Epithelial cell of prostate (primary cell): ENCODE measurements around the gene TBC1D14.

Experiments
- DNase-seq: peaks from one replicate; pipeline ENCODE4 v3.0.0-alpha.2; 2011; ENCODE audit warnings: low read depth, low spot score
- H3K27ac ChIP-seq: fragments of 450-650 bp; 2 replicates; pipeline ENCODE4 v1.5.1; 2017; ENCODE audit warnings: mild to moderate bottlenecking

Gene TBC1D14, protein sequence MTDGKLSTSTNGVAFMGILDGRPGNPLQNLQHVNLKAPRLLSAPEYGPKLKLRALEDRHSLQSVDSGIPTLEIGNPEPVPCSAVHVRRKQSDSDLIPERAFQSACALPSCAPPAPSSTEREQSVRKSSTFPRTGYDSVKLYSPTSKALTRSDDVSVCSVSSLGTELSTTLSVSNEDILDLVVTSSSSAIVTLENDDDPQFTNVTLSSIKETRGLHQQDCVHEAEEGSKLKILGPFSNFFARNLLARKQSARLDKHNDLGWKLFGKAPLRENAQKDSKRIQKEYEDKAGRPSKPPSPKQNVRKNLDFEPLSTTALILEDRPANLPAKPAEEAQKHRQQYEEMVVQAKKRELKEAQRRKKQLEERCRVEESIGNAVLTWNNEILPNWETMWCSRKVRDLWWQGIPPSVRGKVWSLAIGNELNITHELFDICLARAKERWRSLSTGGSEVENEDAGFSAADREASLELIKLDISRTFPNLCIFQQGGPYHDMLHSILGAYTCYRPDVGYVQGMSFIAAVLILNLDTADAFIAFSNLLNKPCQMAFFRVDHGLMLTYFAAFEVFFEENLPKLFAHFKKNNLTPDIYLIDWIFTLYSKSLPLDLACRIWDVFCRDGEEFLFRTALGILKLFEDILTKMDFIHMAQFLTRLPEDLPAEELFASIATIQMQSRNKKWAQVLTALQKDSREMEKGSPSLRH

DNA sequence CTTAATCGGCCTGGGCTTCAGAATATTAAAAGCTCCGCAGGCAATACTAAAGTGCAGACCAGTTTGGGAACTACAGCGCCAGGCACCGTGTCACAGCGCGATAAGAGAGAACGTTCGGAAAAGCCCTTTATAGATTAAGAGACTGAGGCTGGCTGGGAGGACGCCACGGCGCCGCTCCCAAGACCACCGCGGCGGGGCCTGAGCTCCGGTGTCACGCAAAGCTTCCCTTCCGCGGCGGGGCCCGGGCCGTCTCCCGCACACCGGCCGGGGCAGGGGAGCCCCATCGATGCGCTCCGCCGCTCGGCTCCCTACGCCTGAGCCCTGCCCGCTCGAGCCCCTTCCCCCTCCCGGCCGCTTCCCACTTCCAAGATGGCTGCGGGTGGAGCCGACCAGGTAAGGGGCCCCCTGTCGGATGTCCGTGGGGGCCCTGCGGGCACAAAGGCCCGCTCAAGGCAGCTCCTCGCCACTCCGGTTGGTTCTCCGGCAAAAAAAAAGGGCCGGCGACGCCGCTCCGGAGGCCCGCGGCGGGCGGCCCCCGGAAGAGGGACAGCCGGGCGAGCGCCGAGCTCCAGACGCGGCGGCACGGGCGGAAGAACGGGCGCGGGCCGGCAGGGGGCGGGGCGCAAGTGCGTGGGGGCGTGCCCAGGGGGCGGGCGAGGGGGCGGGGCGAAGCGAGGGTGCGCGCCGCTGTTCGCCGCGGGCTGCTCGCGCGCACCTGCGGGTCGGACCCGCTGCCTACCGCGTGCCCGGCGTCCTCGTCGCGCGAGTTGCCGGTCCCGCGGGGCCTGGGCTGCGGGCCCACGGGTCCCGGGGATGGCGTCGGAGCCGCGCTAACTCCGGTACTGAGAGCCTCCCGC is at the start of gene TBC1D14:
Gene TBC1D14, plus strand, starts transcription at position 714 of the 857 bp plus-strand sequence. CDS start 13,564 bp downstream, outside the sequence.
- DNase-seq = no peak
- peak within 1 kb of the TSS; percentile 91 for H3K27ac ChIP-seq

DNA sequence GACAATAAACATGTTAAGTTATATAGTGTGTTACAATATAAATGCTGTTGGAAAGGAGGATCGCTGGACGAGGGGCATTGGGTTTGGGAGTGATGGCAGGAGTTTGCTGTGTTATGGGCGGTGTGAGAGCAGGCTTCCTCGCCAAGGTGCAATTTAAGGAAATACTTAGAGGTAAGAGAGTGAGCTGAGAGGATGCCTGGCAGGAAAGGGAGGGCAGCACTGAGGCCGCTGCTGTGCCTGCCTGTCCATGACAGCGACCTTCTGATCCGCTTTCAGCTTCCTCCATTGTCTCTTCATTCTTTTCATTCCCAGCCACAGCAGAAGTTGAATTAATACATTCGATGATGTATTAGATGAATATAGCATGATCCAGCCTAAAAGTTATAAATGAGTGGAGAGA is 41.2 kb upstream of the TBC1D14 start:
- no peak for DNase-seq
- H3K27ac ChIP-seq = no peak overlapping the region

DNA sequence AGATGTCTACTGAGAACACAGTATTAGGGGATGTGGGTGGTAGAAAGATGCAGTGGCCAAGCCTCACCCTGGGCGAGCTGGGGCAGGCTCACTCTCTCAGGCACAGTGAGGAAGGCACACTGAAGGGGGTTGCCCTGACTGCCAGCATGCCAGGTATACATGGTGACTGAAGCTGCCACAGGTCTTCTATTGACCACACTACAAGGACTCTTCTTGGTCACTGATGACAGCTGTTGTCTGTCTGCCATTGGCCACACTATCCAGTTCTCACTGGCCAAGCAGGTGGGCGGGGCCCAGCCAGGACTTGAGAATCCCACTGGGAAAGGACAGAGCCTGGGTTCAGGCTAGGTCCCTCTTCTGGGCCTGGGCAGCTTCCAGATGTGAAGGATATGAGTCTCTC is 39.7 kb upstream of the TBC1D14 start:
- no peak for DNase-seq
- no peak overlapping the region for H3K27ac ChIP-seq

DNA sequence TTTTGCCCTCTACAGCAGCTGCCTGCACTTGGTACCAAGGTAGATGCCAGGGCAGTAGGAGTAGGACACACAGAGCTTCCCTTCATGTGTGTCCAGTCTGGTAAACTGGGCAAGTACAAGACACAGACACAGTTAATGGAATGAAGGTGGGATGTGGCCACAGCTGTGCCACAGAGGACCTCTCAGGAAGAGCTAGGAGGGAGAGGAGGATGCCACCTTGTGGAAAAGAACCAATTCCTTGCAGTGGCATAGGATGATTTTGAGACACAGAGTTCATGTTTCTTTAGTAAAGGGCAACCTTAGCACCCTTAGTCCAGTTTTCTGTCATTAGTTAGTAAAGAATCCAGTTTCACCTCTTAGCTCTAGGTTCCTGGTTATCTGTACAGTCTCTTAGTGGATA is 36.3 kb upstream of the TBC1D14 start:
- DNase-seq = no peak
- no peak overlapping the region for H3K27ac ChIP-seq

DNA sequence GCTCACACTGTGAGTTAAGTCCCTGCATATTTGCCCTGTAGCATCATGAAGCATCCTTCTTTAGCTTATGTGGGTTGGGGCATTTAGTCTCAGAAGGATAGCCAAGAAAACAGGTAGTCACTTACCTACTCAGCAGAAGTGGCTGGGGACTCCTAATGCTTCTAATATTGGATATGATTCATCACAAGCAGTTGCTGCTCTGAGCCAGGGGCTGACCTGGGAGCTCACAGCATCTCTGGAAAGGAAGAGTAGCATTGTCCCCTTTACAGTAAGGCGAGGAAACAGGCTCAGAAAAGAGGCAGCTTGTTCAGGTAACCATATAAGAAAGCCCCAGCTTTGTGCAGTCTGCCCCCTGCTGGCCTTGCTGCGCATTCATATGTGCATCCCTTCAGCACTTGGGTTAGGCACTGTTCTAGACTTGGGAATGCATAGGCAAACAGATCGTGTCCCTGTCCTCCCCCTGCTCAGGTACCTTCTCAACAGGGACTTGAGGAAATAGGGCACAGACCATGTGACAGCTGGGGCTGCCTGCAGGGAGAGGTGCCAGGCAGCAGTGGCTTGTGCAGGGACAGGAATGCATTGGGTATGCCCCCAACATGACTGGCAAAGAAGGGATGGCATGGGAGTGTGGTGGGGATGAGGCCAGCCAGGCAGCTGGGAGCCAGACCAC is 35.7 kb upstream of the TBC1D14 start:
- no peak for DNase-seq
- no peak overlapping the region for H3K27ac ChIP-seq

DNA sequence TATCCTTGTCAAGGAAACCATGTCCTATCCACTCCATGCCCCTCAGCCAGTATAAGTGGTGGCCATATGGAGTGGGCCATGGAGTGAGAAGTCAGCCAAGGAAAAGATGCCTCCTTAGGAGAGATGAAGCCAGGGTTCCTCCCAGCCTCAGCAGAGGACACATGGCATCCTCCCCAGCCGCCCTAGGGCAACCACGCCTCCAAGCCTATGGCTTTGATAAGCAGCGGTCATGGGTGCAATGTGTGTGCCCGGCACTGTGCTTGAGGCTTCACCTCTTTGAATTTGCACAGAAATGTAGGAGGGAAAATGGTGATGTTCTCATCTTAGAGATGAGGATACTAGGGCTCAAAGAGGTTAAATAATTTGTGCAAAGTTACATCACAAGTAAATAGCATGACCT is 34.6 kb upstream of the TBC1D14 start:
- H3K27ac ChIP-seq = no peak overlapping the region
- no peak for DNase-seq

DNA sequence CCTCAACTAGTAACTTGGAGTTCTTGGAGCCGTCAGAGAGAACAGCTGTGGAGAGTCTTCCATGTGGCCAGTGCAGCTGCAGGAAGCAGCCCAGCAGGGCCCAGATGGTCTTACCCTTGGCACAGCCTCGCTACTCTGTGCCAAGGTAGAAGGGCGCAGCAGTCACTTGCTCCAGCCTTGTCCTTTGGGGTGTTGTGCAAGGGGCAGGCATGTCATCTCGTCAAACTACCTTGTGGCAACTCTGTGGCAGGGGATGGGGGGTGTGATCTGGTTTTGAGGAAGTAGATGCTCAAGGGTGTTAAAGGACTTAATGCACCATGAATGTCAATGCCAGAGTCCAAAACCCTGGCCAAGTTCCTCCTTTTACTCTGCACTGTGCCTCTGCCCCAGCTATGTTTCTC is 34.2 kb upstream of the TBC1D14 start:
- H3K27ac ChIP-seq = no peak overlapping the region
- DNase-seq = no peak

DNA sequence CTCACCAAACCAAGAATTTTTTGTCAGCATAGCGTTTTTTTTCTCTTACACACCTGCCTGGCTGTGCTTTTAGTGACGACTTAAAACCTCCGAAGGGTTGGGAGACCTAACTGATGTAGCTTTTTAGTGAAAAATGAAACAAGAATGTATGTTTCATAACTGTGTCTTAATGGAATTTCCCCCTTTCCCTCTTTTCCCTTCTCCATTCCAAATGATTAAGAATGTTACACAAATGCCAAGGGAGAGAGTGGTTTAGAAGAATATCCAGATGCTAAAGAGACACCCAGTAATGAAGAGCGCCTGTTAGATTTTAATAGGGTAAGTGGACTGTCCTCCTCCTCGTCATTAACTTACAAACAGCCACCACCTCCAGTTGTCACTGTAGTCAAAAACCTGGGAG is 33.2 kb upstream of the TBC1D14 start:
- no peak for DNase-seq
- H3K27ac ChIP-seq = no peak overlapping the region

DNA sequence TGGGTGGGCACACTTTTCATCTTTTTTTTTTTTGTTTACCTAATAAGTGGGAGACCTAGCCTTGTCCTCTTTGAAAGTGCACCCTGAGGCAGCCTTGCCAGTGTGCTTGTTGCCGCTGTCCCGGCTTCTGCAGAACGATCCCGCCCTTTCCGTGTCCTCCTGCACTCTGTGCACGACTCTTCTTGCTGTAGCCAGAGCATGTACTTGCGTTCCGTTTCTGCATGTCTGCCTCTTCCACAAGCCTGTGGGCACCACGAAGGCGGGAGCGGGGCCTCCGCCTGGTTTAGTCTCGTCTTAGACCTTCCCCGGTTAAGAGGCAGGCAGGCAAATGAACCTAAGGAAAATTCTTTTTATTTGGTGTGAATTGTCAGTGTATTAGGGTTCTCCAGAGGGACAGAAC is 32.6 kb upstream of the TBC1D14 start:
- no peak for DNase-seq
- H3K27ac ChIP-seq = no peak overlapping the region

DNA sequence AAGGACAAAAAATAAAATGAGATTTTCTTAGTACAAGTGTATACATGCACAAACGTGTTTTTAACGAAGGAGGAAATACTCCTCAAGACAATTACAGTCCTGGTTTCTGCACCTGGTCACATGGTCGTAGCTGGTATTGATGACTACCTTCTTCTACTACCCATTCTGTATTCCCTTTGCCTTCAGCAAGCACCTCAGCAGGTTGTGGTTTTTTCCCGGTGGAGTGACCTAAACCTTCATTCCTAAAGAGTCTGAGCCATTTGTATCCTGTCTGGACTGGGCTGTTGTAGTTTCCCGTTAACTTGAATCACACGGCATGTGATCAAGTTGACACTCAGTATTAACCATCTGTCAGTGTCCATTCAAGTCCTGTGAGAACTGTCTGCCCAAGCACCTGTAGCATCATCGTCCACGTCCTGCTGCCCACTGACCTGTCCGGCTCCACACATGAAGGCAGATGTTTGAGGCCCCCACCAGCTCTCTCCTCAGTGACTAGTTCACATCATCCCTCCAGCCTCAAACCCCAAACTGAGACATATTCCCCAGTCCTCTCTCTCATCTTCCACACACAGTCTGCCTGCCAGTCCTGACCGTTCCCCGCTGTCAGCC is 31.1 kb upstream of the TBC1D14 start:
- peak; percentile 70 for DNase-seq
- H3K27ac ChIP-seq = peak overlapping the region; percentile 64

DNA sequence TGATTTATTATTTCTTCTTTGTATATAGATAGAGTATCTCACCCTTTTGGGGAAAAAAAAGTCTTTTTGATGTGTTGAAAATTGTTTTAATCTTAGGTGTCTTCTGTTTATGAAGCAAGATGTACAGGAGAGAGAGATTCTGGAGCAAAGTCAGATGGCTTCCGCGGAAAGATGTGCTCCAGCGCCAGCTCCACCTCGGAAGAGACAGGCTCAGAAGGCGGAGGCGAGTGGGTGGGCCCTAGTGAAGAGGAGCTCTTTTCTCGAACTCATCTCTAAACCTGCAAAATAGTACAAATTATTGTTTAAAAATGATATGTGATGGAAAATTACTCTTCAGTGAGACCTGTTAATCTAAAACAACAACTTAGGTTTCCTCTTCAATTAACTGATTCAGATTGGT is 28.9 kb upstream of the TBC1D14 start:
- no peak overlapping the region for H3K27ac ChIP-seq
- no peak for DNase-seq

DNA sequence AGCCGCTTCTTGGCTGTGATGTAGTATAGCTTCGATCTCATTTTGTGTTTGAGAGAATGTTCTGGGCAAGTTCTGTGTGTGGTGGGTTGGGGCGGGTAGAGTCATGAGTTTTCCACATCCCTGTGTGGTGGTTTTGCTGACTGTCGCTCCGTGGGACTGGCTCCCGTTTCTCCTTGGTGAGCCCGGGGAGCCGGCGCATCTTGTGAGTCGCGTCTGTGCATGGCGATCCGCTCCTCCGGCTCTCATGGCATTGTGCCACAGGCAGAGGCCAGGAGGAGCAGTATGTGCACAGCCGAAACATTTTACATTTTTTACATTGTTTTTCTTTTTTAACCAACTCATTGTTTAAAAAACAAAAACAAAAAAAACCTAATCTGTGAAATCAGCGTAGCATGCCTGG is 27.7 kb upstream of the TBC1D14 start:
- H3K27ac ChIP-seq = no peak overlapping the region
- DNase-seq = no peak

DNA sequence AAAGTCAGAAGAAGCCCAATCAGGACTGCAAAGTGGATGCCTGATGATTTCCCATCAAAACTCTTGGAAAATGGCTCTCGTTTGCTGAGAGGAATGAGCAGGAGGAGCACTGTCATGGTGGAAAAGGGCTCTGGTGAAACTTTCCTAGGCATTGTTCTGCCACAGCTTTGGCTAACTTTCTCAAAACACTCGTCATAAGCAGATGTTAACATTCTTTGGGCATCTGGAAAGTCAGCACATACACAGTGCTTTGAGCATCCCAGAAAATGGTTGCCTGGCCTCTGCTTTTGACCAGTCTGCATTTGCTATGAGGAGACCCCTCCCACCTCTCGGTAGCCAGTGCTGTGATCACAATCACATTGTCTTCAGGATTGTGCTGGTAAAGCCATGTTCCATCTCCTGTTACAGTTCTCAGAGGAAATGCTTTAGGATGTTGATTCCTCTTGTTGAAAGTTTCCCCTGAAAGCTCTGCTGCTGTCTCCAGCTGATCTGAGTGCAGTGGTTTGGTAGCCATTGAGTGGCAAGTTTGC is 25.2 kb upstream of the TBC1D14 start:
- H3K27ac ChIP-seq = no peak overlapping the region
- no peak for DNase-seq

DNA sequence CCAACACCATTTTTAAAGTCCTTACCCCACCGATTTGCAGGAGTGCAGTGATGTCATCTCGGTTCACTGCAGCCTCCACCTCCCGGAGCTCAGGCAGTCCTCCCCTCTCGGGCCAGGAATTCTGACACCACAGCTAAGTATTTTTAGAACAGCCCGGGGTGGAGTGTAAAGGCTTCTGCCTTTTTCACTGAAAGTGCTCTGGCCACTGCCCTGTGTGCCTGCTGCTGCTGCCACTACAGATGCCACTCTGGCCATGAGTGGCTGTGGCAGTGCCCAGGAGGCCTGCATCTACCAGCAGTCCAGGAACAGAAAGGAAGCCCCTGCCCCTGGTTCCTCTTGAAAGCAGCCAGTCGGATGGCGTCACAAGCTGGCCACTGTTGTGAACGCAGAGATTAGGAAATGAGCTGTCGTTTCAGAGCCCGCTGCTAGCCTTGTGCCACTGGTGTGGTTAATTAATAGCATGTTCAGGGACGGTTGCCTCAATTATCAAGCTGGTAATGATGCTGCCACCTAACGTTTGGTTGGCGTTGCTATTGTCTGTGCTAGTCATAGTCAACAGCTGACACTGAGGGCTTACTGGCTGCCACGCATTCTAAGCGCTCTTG is 23.6 kb upstream of the TBC1D14 start:
- H3K27ac ChIP-seq = no peak overlapping the region
- no peak for DNase-seq

DNA sequence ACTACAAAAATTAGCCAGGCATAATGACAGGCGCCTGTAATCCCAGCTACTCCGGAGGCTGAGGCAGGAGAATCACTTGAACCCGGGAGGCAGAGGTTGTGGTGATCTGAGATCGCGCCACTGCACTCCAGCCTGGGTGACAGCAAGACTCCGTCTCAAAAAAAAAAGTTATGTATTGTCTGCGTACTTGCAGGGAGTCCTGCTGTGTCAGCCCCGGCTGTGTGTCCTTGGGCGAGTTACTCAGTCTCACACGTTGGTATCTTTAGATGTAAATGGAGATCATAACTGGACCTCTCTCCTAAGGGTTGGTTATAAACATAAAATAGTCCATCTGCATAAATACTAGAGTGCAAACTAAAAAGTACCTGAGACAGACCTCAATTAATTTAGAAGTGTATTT is 22.7 kb upstream of the TBC1D14 start:
- no peak for DNase-seq
- H3K27ac ChIP-seq = no peak overlapping the region

DNA sequence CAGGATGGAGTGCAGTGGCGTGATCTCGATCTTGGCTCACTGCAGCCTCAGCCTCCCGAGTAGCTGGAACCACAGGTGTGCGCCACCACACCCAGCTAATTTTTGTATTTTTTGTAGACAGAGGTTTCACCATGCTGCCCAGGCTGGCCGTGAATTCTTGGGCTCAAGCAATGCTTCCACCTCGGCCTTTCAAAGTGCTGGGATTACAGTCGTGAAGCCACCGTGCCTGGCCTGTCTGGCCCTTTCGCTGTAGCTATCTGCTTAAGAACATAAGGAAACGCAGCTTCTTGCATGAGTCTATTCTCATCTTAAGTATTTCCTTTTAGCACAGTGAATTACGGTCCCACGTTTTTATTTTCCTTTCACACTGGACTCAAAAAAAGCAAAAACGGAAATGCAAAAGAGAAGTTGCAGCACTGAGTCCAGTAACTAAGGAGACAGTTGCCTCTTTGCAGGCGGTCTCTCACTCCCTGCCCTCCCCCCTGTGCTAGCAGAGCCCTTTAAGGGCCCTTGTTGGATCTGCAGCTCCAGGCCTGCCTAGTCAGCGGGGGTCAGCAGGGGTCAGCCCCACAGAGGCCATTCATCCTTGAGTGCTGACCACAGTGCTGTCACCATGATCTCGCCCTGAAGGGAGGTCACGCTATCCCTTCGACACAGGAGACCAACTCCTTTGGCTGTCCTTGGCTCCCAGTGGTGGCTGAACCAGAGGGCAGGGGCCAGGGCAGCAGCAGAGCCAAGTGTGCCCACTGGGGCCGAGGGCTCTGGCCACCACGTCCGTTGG is 21.8 kb upstream of the TBC1D14 start:
- no peak overlapping the region for H3K27ac ChIP-seq
- DNase-seq = no peak

DNA sequence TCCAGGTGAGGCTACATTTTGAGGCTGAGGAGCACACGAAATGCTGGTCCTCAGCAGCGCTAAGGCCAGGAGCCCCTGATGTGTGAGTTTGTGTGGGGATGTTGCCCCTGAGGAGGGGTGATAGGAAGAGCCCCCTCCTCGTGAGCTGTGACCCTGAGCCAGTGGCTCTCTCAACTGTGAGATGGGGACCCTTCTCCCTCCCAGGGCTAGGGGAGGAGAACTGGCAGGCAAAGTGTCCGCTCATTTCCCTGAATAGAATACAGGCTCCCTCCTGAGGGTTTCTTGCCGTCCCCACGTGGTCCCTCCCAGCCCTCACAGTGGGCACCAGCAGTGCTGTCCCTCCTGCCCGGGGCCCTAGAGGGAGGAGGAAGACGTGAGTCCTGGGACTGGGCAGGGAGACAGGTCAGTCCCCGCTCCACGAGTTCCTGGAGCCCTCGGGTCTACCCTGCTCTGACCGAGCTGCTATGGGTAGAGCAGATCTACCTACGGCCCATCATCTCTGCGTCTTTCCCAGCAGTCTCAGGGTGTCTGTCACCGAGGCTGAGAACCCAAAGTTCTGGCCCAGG is 21.0 kb upstream of the TBC1D14 start:
- no peak for DNase-seq
- H3K27ac ChIP-seq = no peak overlapping the region

DNA sequence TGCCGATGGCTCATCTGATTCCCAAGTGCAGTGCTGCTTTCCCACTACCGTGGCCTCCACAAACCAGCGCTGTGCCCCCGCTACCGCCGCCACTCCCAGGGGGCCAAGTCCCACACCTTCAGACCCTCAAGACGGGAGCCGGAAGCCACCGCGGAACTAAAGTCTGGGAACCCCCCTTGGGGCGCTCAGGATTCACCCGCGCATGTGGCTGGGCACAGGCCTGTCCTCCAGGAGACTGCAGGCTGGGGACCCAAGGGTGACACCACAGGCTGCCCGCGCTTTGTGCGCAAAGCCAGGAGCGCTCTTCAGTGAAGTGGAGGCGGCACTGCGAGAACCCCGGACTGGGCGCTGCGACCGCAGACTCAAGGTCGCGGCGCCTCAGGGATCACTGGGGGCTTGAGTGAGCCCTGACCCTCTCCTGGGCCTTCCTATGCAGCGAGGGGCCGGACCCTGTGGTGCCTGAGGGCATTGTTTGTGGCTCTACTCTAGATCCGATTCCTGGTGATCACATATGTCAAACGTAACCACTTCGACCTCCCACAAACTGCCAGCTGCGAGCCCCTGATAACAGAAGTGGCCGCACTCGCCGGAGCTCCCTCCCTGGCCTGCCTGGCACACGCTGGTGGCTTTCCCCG is 20.4 kb upstream of the TBC1D14 start:
- no peak for DNase-seq
- H3K27ac ChIP-seq = no peak overlapping the region
